Measurements from ENCODE around the gene NDOR1.

Gene NDOR1

GRCh38 chr9:137164370-137165249, 40.9 kb upstream of the NDOR1 start:
- no peak overlapping the region for H3K4me3 ChIP-seq (replicated peaks; ENCODE audit: low read depth, low read length)
- DNase-seq (ENCODE audit: extremely low read depth, low read depth), result no peak
- no peak for TF ChIP-seq CTCF (IDR thresholded peaks at IDR 0.05; ENCODE audit: low read depth, low read length, missing control alignments)

- H3K4me3 ChIP-seq (replicated peaks; ENCODE audit: low read depth, low read length), result no peak overlapping the region
- no peak for TF ChIP-seq CTCF (IDR thresholded peaks at IDR 0.05; ENCODE audit: low read depth, low read length, missing control alignments)
- DNase-seq (ENCODE audit: extremely low read depth, low read depth), result no peak
Measured at GRCh38 chr9:137165250-137165836, 40.2 kb upstream of the NDOR1 start.

GRCh38 chr9:137166380-137167229, 38.9 kb upstream of the NDOR1 start:
- no peak for DNase-seq (ENCODE audit: extremely low read depth, low read depth)

GRCh38 chr9:137167277-137167746, 38.2 kb upstream of the NDOR1 start:
- no peak for TF ChIP-seq CTCF (IDR thresholded peaks at IDR 0.05; ENCODE audit: low read depth, low read length, missing control alignments)
- DNase-seq (ENCODE audit: extremely low read depth, low read depth), result no peak
- no peak overlapping the region for H3K4me3 ChIP-seq (replicated peaks; ENCODE audit: low read depth, low read length)

More at GRCh38 chr9:137166380-137167229, 38.9 kb upstream of the NDOR1 start:
- H3K4me3 ChIP-seq (replicated peaks; ENCODE audit: low read depth, low read length), result no peak overlapping the region
- TF ChIP-seq CTCF (IDR thresholded peaks at IDR 0.05; ENCODE audit: low read depth, low read length, missing control alignments), result no peak

- no peak for TF ChIP-seq CTCF (IDR thresholded peaks at IDR 0.05; ENCODE audit: low read depth, low read length, missing control alignments)
- no peak overlapping the region for H3K4me3 ChIP-seq (replicated peaks; ENCODE audit: low read depth, low read length)
- DNase-seq (ENCODE audit: extremely low read depth, low read depth), result no peak
Measured at GRCh38 chr9:137167747-137168572, 37.5 kb upstream of the NDOR1 start.

GRCh38 chr9:137168573-137168903, 37.0 kb upstream of the NDOR1 start:
- TF ChIP-seq CTCF (IDR thresholded peaks at IDR 0.05; ENCODE audit: low read depth, low read length, missing control alignments), result no peak
- H3K4me3 ChIP-seq (replicated peaks; ENCODE audit: low read depth, low read length), result no peak overlapping the region
- no peak for DNase-seq (ENCODE audit: extremely low read depth, low read depth)
